RCC 7860 (cell line): Measurements from ENCODE around the gene RIBC2.
"Not testable (repeated sequence)": the region's sequence is repeated elsewhere in the genome, so short reads cannot be mapped to it uniquely, and the experiment has no call there.

Experiments
- DNase-seq: peaks from one replicate; pipeline ENCODE4 v3.0.0-alpha.2; 2015; ENCODE audit warnings: low spot score
- FAIRE-seq: peaks from 2 replicates; lab custom pipeline; 2012; peaks lifted over from hg19 to GRCh38; lab: Jason Lieb, UNC

Gene RIBC2

GRCh38 chr22:45423524-45423923 is 10.0 kb downstream of the RIBC2 start:
- FAIRE-seq = no peak
- no peak for DNase-seq

GRCh38 chr22:45424241-45424731 is 10.8 kb downstream of the RIBC2 start:
- DNase-seq = no peak
- FAIRE-seq = no peak

GRCh38 chr22:45425101-45425500 is 11.6 kb downstream of the RIBC2 start:
- no peak for FAIRE-seq

GRCh38 chr22:45425531-45426265 is 12.2 kb downstream of the RIBC2 start:
- FAIRE-seq = no peak

More at GRCh38 chr22:45425101-45425500, 11.6 kb downstream of the RIBC2 start:
- DNase-seq = no peak

GRCh38 chr22:45426387-45426786 is 12.9 kb downstream of the RIBC2 start:
- no peak for DNase-seq
- no peak for FAIRE-seq

More at GRCh38 chr22:45425531-45426265, 12.2 kb downstream of the RIBC2 start:
- no peak for DNase-seq

- DNase-seq (no peak), FAIRE-seq (no peak)
Measured at GRCh38 chr22:45427114-45427513, 13.6 kb downstream of the RIBC2 start.

DNA sequence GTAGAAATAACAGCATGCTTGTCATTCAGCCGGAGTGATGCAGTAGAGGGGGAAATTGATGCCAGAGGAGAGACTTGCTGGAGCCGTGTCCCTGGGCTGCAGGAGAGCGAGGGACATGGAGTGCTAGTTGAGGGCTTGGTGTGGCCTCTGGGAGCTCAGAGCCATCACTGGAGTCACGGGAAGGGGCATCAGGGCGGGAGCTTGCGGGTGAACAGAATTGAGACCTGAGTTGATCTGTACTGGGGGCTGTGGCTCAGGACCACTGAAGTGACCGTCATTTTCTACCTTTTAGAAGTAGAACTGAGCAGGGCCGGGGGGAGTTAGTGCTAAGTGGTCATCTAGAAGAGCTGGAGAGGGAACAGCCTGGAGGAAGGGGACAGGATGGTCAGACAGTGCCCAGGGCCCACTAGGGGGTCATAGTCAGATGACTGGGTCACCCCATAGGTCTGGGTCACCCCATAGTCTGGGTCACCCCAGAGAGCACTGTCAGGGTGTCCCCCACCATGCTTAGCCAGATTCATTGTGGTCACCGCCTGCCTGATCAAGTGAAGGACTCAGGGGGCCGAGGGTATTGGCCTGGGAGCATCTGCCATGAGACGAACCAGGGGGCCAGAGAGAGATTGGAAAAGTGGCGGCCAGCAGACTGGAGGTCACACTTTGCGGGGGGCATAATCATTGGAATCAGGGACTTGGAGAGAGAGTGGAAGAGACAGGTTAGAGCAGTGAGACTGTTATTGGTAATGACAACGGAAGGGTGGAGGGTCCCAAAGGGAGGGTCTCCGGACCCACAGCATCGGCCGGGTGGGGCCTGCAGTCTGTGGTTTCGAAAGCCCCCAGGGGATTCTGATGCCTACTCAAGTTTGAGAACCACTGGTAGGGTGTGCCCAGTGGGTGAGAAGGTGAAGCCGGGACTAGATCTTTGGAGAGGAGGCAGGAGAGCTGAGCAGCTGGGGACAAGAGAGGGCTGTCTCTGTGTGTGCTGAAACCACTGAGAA is 15.2 kb downstream of the RIBC2 start:
- DNase-seq (no peak), FAIRE-seq (no peak)

DNA sequence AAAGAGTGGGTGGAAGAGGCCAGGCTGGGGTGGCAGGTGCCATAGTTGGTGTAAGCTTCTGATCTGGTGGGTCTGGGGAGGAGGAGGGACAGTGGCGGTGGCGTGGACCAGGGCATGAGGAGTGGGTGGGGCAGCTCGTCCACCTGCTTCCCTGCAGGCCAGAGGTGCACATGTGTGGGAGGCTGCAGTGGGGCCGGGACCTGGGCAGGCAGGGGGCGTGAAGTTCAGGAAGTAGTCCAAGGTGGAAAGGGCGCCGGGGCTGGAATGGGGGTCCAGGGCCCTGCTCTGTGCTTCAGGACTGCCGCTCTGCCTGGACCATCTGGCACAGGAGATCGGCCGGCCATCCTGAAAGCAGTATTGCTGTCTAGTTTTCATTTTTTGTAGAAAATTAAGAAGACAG is 15.9 kb downstream of the RIBC2 start:
- FAIRE-seq (no peak), DNase-seq (no peak)

GRCh38 chr22:45429981-45430775 is 16.7 kb downstream of the RIBC2 start:
- DNase-seq = no peak
- FAIRE-seq = no peak

GRCh38 chr22:45430871-45431270 is 17.4 kb downstream of the RIBC2 start:
- FAIRE-seq = no peak
- DNase-seq = no peak

GRCh38 chr22:45434981-45435380 is 21.5 kb downstream of the RIBC2 start:
- DNase-seq (no peak), FAIRE-seq (no peak)

GRCh38 chr22:45435544-45436139 is 22.1 kb downstream of the RIBC2 start:
- DNase-seq (peak; percentile 60), FAIRE-seq (peak; percentile 53)

DNA sequence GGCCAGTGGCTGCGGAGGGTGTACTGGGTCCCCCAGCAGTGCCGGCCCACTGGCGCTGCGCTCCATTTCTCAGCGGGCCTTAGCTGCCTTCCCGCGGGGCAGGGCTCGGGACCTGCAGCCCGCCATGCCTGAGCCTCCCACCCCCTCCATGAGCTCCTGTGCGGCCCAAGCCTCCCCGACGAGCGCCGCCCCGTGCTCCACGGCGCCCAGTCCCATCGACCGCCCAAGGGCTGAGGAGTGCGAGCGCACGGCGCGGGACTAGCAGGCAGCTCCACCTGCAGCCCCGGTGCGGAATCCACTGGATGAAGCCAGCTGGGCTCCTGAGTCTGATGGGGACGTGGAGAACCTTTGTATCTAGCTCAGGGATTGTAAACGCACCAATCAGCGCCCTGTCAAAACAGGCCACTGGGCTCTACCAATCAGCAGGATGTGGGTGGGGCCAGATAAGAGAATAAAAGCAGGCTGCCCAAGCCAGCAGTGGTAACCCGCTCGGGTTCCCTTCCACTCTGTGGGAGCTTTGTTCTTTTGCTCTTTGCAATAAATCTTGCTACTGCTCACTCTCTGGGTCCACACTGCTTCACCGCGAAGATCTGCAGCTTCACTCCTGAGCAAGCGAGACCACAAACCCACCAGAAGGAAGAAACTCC is 23.5 kb downstream of the RIBC2 start:
- not testable (repeated sequence) for FAIRE-seq

GRCh38 chr22:45438336-45438735 is 24.8 kb downstream of the RIBC2 start:
- FAIRE-seq (no peak), DNase-seq (no peak)

More for the DNA sequence above, 23.5 kb downstream of the RIBC2 start:
- not testable (repeated sequence) for DNase-seq

GRCh38 chr22:45440688-45441087 is 27.2 kb downstream of the RIBC2 start:
- DNase-seq, FAIRE-seq: not testable (repeated sequence)

- peak; percentile 17 for DNase-seq
Measured at GRCh38 chr22:45441138-45441537, 27.6 kb downstream of the RIBC2 start.

DNA sequence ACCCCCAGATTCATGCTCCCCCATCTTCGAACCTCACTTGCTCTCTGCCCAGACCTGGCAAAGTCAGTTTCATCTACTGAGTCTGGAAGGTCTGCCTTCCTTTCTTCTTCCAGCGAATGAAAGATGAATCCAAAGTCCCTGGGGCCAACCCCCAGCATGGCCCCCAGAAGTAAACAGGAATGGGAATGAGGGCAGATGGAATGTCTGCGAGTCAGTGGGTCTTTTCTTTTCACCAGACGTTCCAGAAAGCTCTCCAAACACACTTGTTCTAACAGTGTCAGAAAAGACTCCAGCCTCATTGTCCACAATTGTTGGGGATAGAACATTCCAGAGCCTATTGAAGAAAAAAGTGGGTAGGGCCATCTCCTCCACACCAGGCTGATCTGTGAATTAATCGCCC is 28.6 kb downstream of the RIBC2 start:
- DNase-seq (no peak), FAIRE-seq (no peak)

More at GRCh38 chr22:45441138-45441537, 27.6 kb downstream of the RIBC2 start:
- FAIRE-seq = no peak

DNA sequence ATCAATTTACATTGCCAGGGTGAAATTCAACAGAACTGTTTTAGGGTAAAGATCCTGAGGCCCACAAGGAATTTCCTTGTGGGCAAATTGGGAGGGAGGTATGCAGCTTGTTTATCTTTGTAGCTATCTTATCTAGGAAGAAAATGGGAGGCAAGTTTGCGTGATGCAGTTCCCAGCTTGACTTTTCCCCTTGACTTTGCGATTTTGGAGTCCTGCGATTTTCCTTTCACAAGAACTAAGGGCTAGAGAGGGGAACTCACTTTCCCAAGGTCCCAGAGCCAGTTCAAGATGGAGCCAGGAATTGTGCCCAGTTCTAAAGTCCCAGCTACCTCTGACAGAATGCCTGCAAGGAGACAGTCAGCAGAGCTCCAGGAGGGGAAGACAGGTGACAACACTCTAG is 30.7 kb downstream of the RIBC2 start:
- FAIRE-seq (no peak), DNase-seq (no peak)

DNA sequence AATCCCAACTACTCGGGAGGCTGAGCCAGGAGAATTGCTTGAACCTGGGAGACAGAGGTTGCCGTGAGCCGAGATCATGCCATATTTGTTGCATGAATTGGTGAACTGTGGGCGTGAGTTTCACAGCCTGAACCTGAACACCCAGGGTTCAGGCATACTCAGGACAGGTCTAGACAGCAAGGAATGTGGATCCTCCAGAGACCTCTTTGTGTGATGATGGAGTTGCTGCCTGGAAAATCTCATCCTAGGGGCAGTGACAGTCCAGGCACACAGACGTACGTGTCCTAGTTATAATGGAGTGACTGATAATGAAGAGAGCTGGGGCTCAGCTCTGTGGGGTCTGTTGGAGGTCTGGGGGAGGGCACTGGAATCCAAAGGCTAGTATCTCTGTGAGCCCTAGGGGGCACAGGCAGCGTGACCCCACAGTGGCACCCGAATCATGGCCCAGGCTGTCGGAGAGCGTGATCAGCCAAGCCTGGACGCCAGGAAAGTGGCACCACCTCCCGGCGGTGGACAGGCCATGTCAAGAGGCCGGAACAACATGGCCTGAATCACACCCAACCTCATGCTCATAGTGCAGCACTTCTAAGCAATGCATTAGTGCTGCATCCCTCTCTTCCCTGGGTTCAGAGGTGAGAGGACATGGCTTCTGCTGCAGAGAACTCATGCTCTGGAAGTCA is 31.7 kb downstream of the RIBC2 start:
- FAIRE-seq = no peak
- no peak for DNase-seq
